Astrocyte (in vitro differentiated cells and primary cell): ENCODE measurements around the gene OTULINL. TPM values are rescaled to one million over a fixed set of nuclear protein-coding genes. Genes with fewer than 3 reads are reported as not detected.
A peak's percentile ranks its signal among the peaks of the same experiment; 100 is the strongest.

ENCODE experiments used
- DNase-seq: peaks from one replicate; pipeline ENCODE4 v3.0.0-alpha.2; 2010; ENCODE audit warnings: low read depth
- FAIRE-seq: peaks from 2 replicates; lab custom pipeline; 2011; peaks lifted over from hg19 to GRCh38; lab: Jason Lieb, UNC
- H2AFZ ChIP-seq: 2 replicates; pipeline ENCODE4 v1.6.0; 2012; ENCODE audit warnings: low read depth, low read length, inconsistent platforms
- H3K27ac ChIP-seq: 2 replicates; pipeline ENCODE4 v1.5.1; 2011; ENCODE audit warnings: low read depth, low read length, inconsistent platforms
- H3K27me3 ChIP-seq: 2 replicates; pipeline ENCODE4 v1.6.0; 2011; ENCODE audit warnings: low read length, inconsistent platforms; ENCODE audit not compliant: insufficient read depth
- H3K36me3 ChIP-seq: 2 replicates; pipeline ENCODE4 v1.5.1; 2011; ENCODE audit warnings: low read length, inconsistent platforms; ENCODE audit not compliant: insufficient read depth
- H3K4me1 ChIP-seq: 2 replicates; pipeline ENCODE4 v1.5.1; 2011; ENCODE audit warnings: low read length, inconsistent platforms; ENCODE audit not compliant: insufficient read depth
- H3K4me2 ChIP-seq: 2 replicates; pipeline ENCODE4 v1.6.0; 2012; ENCODE audit warnings: low read length, inconsistent platforms
- H3K4me3 ChIP-seq: 2 replicates; pipeline ENCODE4 v1.5.1; 2011; ENCODE audit warnings: low read depth, mild to moderate bottlenecking, low read length, inconsistent platforms; ENCODE audit not compliant: insufficient read depth
- H3K79me2 ChIP-seq: 2 replicates; pipeline ENCODE4 v1.6.0; 2012; ENCODE audit warnings: mild to moderate bottlenecking, low read length, inconsistent platforms; ENCODE audit not compliant: insufficient read depth
- H3K9ac ChIP-seq: 2 replicates; pipeline ENCODE4 v1.6.0; 2012; ENCODE audit warnings: mild to moderate bottlenecking, low read length, inconsistent platforms
- H3K9me3 ChIP-seq: 2 replicates; pipeline ENCODE4 v1.5.1; 2012; ENCODE audit warnings: low read depth, mild to moderate bottlenecking, low read length, inconsistent platforms; ENCODE audit not compliant: insufficient read depth
- H4K20me1 ChIP-seq: 2 replicates; pipeline ENCODE4 v1.6.0; 2012; ENCODE audit warnings: low read length, inconsistent platforms; ENCODE audit not compliant: insufficient read depth
- H3K27ac Mint-ChIP-seq: one replicate; pipeline ENCODE4 v1.8.0; 2021; ENCODE audit warnings: mild to moderate bottlenecking, mixed read lengths; ENCODE audit not compliant: unreplicated experiment
- H3K27me3 Mint-ChIP-seq: one replicate; pipeline ENCODE4 v1.8.0; 2021; ENCODE audit warnings: low read depth, mixed read lengths; ENCODE audit not compliant: unreplicated experiment
- H3K36me3 Mint-ChIP-seq: one replicate; pipeline ENCODE4 v1.8.0; 2021; ENCODE audit warnings: low read depth, mixed read lengths; ENCODE audit not compliant: unreplicated experiment
- H3K4me1 Mint-ChIP-seq: one replicate; pipeline ENCODE4 v1.8.0; 2021; ENCODE audit warnings: low read depth, mixed read lengths; ENCODE audit not compliant: unreplicated experiment
- H3K4me3 Mint-ChIP-seq: one replicate; pipeline ENCODE4 v1.8.0; 2021; ENCODE audit warnings: mild to moderate bottlenecking, moderate library complexity, mixed read lengths; ENCODE audit not compliant: unreplicated experiment
- H3K9me3 Mint-ChIP-seq: one replicate; pipeline ENCODE4 v1.8.0; 2021; ENCODE audit warnings: mild to moderate bottlenecking, mixed read lengths; ENCODE audit not compliant: unreplicated experiment
- EZH2 ChIP-seq: IDR thresholded peaks from 2 replicates; pipeline ENCODE4 v1.6.1; 2012; ENCODE audit warnings: mild to moderate bottlenecking, low read length, inconsistent platforms; ENCODE audit not compliant: insufficient read depth
- total RNA-seq: library from RNA; stranded (reverse); gene quantifications from 2 replicates; pipeline ENCODE4 v1.2.1, GENCODE V29; 2021
- TF ChIP-seq, protein P1 (sequence below): IDR thresholded peaks from 2 replicates; pipeline ENCODE4 v1.5.1; 2011; ENCODE audit warnings: low read depth, mild to moderate bottlenecking, inconsistent platforms, low read length, moderate library complexity; ENCODE audit not compliant: insufficient read depth

The OTULINL gene
- total RNA-seq, 1 donor from 2014 or later, result 2.8 TPM

DNA sequence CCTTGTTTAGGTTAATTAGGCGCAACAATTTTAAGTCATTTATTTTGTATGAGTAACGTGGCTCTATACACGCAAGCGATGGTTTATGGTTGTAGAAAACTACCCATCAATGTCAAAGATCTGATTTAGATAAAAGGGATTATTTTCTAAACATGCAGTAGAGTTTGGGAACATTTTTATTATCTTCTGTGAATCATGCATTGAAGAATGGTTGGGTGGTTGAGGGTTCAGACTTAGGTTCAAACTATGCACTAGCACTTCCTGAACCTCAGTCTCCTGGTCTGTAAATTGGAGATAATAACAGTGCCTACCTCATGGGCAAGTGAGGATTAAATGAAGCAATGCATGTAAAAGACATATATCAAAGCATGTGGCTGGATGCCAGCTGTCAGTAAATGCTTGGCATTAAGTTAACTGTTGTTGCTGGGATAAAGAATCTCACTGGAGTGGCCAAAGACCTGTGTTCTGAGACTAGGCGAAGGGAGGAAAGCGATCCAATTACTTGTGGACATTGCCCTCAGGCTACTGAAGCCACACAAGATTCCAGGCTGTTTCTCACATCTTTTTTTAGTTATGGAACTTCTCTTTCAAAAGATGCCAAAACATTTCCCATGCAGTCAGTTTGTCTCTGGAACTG, 1.1 kb upstream of the OTULINL start:
- H2AFZ ChIP-seq, result no peak overlapping the region
- no peaks in the 10 kb centered on the region for H4K20me1 ChIP-seq
- H3K36me3 ChIP-seq, result no peaks in the 10 kb centered on the region
- H3K27ac ChIP-seq, result no peak overlapping the region
- H3K4me3 ChIP-seq, result no peak overlapping the region
- DNase-seq (peak; percentile 77), FAIRE-seq (no peak)
- no peak overlapping the region for H3K9ac ChIP-seq
- Mint-ChIP-seq H3K4me1 (no peaks in the 10 kb centered on the region), H3K9me3 (no peaks in the 10 kb centered on the region), H3K27ac (no peak overlapping the region), H3K27me3 (peaks cover 43% of the 10 kb centered on the region), H3K36me3 (no peaks in the 10 kb centered on the region), H3K4me3 (peak overlapping the region; percentile 64)
- H3K4me1 ChIP-seq, result no peaks in the 10 kb centered on the region
- H3K79me2 ChIP-seq, result no peaks in the 10 kb centered on the region
- no peak for TF ChIP-seq EZH2
- TF ChIP-seq, protein P1, sequence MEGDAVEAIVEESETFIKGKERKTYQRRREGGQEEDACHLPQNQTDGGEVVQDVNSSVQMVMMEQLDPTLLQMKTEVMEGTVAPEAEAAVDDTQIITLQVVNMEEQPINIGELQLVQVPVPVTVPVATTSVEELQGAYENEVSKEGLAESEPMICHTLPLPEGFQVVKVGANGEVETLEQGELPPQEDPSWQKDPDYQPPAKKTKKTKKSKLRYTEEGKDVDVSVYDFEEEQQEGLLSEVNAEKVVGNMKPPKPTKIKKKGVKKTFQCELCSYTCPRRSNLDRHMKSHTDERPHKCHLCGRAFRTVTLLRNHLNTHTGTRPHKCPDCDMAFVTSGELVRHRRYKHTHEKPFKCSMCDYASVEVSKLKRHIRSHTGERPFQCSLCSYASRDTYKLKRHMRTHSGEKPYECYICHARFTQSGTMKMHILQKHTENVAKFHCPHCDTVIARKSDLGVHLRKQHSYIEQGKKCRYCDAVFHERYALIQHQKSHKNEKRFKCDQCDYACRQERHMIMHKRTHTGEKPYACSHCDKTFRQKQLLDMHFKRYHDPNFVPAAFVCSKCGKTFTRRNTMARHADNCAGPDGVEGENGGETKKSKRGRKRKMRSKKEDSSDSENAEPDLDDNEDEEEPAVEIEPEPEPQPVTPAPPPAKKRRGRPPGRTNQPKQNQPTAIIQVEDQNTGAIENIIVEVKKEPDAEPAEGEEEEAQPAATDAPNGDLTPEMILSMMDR, result no peak
- H3K27me3 ChIP-seq, result peaks cover 40% of the 10 kb centered on the region
- H3K4me2 ChIP-seq, result no peak overlapping the region
- no peaks in the 10 kb centered on the region for H3K9me3 ChIP-seq

DNA sequence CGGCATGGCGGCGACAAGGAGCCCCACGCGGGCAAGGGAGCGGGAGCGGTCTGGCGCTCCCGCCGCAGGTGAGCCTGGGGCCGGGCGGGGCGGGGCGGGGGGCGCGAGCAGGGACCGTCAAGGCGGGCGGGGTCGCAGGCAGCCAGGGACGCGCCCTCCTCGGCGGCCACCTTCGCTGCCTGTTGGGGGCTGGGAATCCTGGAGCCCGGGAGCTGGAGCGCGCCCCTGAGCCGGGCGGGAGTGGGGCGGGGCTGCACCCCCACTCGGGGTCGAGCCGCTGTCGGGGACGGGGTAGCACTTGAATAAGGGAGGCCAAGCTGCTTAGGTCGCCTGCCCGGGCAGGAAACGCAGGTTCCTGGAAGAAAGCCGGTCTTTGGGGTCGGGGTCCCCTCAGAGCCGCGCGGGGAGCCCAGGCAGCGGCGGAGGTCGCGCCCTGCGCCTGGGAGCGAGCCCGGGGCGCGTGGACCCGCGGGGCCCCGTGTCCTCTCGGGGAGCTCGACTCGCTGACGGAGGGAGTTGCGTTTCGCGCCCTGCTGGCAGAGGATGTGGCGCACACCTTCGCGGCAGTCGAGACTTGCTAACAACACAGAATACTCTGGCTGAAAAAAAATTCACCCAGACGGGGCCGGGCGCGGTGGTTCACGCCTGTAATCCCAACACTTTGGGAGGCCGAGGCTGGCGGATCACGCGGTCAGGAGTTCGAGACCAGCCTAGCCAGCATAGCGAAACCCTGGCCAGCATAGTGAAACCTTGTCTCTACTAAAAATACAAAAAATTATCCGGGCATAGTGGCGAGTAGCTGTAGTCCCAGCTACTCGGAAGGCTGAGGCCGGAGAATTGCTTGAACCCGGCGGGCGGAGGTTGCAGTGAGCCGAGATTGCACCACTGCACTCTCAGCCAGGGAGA, 552 bp downstream of the OTULINL start:
- Histone ChIP-seq H3K9me3 (no peaks in the 10 kb centered on the region), H3K36me3 (no peaks in the 10 kb centered on the region), H3K9ac (peak overlapping the region; percentile 53), H3K79me2 (no peaks in the 10 kb centered on the region), H3K27me3 (peaks cover 39% of the 10 kb centered on the region), H3K27ac (no peak overlapping the region), H3K4me3 (peak overlapping the region; percentile 66), H4K20me1 (no peaks in the 10 kb centered on the region), H3K4me2 (peak overlapping the region; percentile 88), H2AFZ (peak overlapping the region; percentile 90), H3K4me1 (no peaks in the 10 kb centered on the region)
- H3K36me3 Mint-ChIP-seq, result no peaks in the 10 kb centered on the region
- H3K4me1 Mint-ChIP-seq, result no peaks in the 10 kb centered on the region
- peaks cover 2% of the 10 kb centered on the region for H3K9me3 Mint-ChIP-seq
- peak; percentile 54 for TF ChIP-seq EZH2
- TF ChIP-seq, protein P1, result no peak
- no peak overlapping the region for H3K27ac Mint-ChIP-seq
- DNase-seq (no peak), FAIRE-seq (no peak)
- peaks cover 43% of the 10 kb centered on the region for H3K27me3 Mint-ChIP-seq
- H3K4me3 Mint-ChIP-seq, result peak overlapping the region; percentile 77
